ENCODE data around the gene ROPN1B. TPM values are rescaled to one million over a fixed set of nuclear protein-coding genes. Genes with fewer than 3 reads are reported as not detected.

Gene ROPN1B
- total RNA-seq, 1 experiment from 2014 or later, result not detected

- no peak overlapping the region for H3K4me3 ChIP-seq (ENCODE audit: low read depth, low read length, poor library complexity, severe bottlenecking)
- H3K27ac ChIP-seq (ENCODE audit: low read depth, low read length, poor library complexity, severe bottlenecking), result no peak overlapping the region
- ChIA-PET POLR2A (ENCODE audit: low non-redundant PET) (no interaction called here), CTCF (no interaction called here)
- H3K9me3 ChIP-seq (ENCODE audit: low read depth, low read length, poor library complexity, severe bottlenecking), result no peaks in the 10 kb centered on the region
- no peaks in the 10 kb centered on the region for H3K36me3 ChIP-seq (ENCODE audit: insufficient read depth, low read length, poor library complexity, severe bottlenecking)
- no peaks in the 10 kb centered on the region for H3K27me3 ChIP-seq (replicated peaks; ENCODE audit: insufficient read depth, low read depth, low read length, poor library complexity)
- H3K4me1 ChIP-seq (ENCODE audit: insufficient read depth, low read length, poor library complexity, severe bottlenecking), result no peaks in the 10 kb centered on the region
- DNase-seq (ENCODE audit: low spot score), result no peak
- intact Hi-C loops (cut with micrococcal nuclease; ENCODE audit: unreplicated experiment), result no loop called here
- no TSS peak for BruUV-seq (replicated peaks)
- no peak for TF ChIP-seq EZH2 (IDR thresholded peaks at IDR 0.05; ENCODE audit: borderline replicate concordance, low read depth, low read length, poor library complexity, severe bottlenecking)
- no peak for TF ChIP-seq CTCF (conservative IDR thresholded peaks at IDR 0.05; ENCODE audit: low read depth, low read length)
Measured at GRCh38 chr3:126016616-126017015, 47.6 kb downstream of the ROPN1B start.

DNA sequence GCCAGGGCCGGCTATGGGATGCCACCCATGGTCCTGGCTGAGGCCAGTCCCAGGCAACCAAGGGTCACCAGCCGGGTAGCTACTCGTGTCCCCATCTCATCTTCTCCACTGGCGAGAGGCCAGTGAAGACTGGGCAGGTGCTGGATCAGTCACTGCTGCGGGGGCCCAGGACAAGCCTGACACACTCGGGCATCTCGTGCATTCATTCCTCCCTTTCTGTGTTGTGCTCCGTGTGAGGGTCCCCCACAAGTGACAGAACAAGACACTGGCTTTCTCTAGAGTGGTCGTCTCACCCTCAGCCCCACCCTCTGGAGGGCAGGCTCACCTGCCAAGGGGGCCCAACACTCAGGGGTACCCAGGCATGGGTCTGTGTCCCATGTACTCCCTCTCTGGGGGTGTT, 48.4 kb downstream of the ROPN1B start:
- Histone ChIP-seq H3K27me3 (replicated peaks; ENCODE audit: insufficient read depth, low read depth, low read length, poor library complexity) (no peaks in the 10 kb centered on the region), H3K36me3 (ENCODE audit: insufficient read depth, low read length, poor library complexity, severe bottlenecking) (no peaks in the 10 kb centered on the region), H3K4me1 (ENCODE audit: insufficient read depth, low read length, poor library complexity, severe bottlenecking) (no peaks in the 10 kb centered on the region), H3K4me3 (ENCODE audit: low read depth, low read length, poor library complexity, severe bottlenecking) (no peak overlapping the region), H3K9me3 (ENCODE audit: low read depth, low read length, poor library complexity, severe bottlenecking) (no peaks in the 10 kb centered on the region), H3K27ac (ENCODE audit: low read depth, low read length, poor library complexity, severe bottlenecking) (no peak overlapping the region)
- no peak for DNase-seq (ENCODE audit: low spot score)
- ChIA-PET CTCF (no interaction called here), POLR2A (ENCODE audit: low non-redundant PET) (no interaction called here)
- BruUV-seq (replicated peaks), result no TSS peak
- intact Hi-C loops (cut with micrococcal nuclease; ENCODE audit: unreplicated experiment), result no loop called here
- no peak for TF ChIP-seq EZH2 (IDR thresholded peaks at IDR 0.05; ENCODE audit: borderline replicate concordance, low read depth, low read length, poor library complexity, severe bottlenecking)
- TF ChIP-seq CTCF (conservative IDR thresholded peaks at IDR 0.05; ENCODE audit: low read depth, low read length), result no peak

- POLR2A ChIA-PET (ENCODE audit: low non-redundant PET), result no interaction called here
- H3K36me3 ChIP-seq (ENCODE audit: insufficient read depth, low read length, poor library complexity, severe bottlenecking), result no peaks in the 10 kb centered on the region
- CTCF ChIA-PET, result no interaction called here
- no peak for DNase-seq (ENCODE audit: low spot score)
- H3K27ac ChIP-seq (ENCODE audit: low read depth, low read length, poor library complexity, severe bottlenecking), result no peak overlapping the region
- H3K4me1 ChIP-seq (ENCODE audit: insufficient read depth, low read length, poor library complexity, severe bottlenecking), result no peaks in the 10 kb centered on the region
- no peak overlapping the region for H3K4me3 ChIP-seq (ENCODE audit: low read depth, low read length, poor library complexity, severe bottlenecking)
- no peaks in the 10 kb centered on the region for H3K27me3 ChIP-seq (replicated peaks; ENCODE audit: insufficient read depth, low read depth, low read length, poor library complexity)
- H3K9me3 ChIP-seq (ENCODE audit: low read depth, low read length, poor library complexity, severe bottlenecking), result no peaks in the 10 kb centered on the region
- TF ChIP-seq CTCF (conservative IDR thresholded peaks at IDR 0.05; ENCODE audit: low read depth, low read length) (no peak), EZH2 (IDR thresholded peaks at IDR 0.05; ENCODE audit: borderline replicate concordance, low read depth, low read length, poor library complexity, severe bottlenecking) (no peak)
- BruUV-seq (replicated peaks), result no TSS peak
- intact Hi-C loops (cut with micrococcal nuclease; ENCODE audit: unreplicated experiment), result no loop called here
Measured at GRCh38 chr3:126018545-126018944, 49.6 kb downstream of the ROPN1B start.
